ENCODE data around the gene SLC24A3. TPM values are rescaled to one million over a fixed set of nuclear protein-coding genes. Genes with fewer than 3 reads are reported as not detected.

Gene SLC24A3
- total RNA-seq, 1 experiment from 2014 or later = 46.0 TPM

GRCh38 chr20:19555726-19556125, 343.3 kb downstream of the SLC24A3 start:
- Histone ChIP-seq H3K36me3 (ENCODE audit: insufficient read depth, low read length, poor library complexity, severe bottlenecking) (no peaks in the 10 kb centered on the region), H3K4me1 (ENCODE audit: insufficient read depth, low read length, poor library complexity, severe bottlenecking) (peaks cover 55% of the 10 kb centered on the region), H3K4me3 (ENCODE audit: low read depth, low read length, poor library complexity, severe bottlenecking) (no peak overlapping the region), H3K27me3 (replicated peaks; ENCODE audit: insufficient read depth, low read depth, low read length, poor library complexity) (no peaks in the 10 kb centered on the region), H3K27ac (ENCODE audit: low read depth, low read length, poor library complexity, severe bottlenecking) (no peak overlapping the region), H3K9me3 (ENCODE audit: low read depth, low read length, poor library complexity, severe bottlenecking) (no peaks in the 10 kb centered on the region)
- intact Hi-C loops (cut with micrococcal nuclease; ENCODE audit: unreplicated experiment) = no loop called here
- no peak for TF ChIP-seq EZH2 (IDR thresholded peaks at IDR 0.05; ENCODE audit: borderline replicate concordance, low read depth, low read length, poor library complexity, severe bottlenecking)
- TF ChIP-seq, protein P1, sequence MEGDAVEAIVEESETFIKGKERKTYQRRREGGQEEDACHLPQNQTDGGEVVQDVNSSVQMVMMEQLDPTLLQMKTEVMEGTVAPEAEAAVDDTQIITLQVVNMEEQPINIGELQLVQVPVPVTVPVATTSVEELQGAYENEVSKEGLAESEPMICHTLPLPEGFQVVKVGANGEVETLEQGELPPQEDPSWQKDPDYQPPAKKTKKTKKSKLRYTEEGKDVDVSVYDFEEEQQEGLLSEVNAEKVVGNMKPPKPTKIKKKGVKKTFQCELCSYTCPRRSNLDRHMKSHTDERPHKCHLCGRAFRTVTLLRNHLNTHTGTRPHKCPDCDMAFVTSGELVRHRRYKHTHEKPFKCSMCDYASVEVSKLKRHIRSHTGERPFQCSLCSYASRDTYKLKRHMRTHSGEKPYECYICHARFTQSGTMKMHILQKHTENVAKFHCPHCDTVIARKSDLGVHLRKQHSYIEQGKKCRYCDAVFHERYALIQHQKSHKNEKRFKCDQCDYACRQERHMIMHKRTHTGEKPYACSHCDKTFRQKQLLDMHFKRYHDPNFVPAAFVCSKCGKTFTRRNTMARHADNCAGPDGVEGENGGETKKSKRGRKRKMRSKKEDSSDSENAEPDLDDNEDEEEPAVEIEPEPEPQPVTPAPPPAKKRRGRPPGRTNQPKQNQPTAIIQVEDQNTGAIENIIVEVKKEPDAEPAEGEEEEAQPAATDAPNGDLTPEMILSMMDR (conservative IDR thresholded peaks at IDR 0.05; ENCODE audit: low read depth, low read length) = no peak
- CTCF ChIA-PET = no interaction called here
- DNase-seq (ENCODE audit: low spot score) = no peak
- BruUV-seq (replicated peaks) = no TSS peak
- POLR2A ChIA-PET (ENCODE audit: low non-redundant PET) = interaction anchor here (0.5 kb wide), 1 partner anchor 53 kb away, joined by 5 read pairs; no protein-coding TSS in a partner anchor

DNA sequence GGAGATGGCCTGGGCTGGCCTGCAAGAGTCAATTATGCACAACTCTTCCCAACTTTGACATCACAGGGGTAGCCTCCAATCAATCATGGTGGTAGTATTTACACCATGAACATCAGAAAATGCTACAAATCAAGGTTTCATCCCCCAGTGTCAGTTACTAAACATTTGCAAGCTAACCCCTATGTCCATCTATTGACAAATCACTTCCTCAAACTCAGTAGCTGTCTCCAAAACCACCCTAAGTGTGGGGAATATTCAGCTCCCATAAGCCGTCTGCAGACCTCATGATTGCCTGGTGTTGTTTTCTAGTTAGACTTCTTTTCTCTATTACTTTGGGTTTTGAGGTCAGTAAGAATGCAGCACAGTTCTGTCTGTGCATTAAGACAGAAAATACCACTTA, 344.8 kb downstream of the SLC24A3 start:
- ChIA-PET CTCF (no interaction called here), POLR2A (ENCODE audit: low non-redundant PET) (no interaction called here)
- BruUV-seq (replicated peaks) = no TSS peak
- Histone ChIP-seq H3K27me3 (replicated peaks; ENCODE audit: insufficient read depth, low read depth, low read length, poor library complexity) (no peaks in the 10 kb centered on the region), H3K9me3 (ENCODE audit: low read depth, low read length, poor library complexity, severe bottlenecking) (no peaks in the 10 kb centered on the region), H3K4me3 (ENCODE audit: low read depth, low read length, poor library complexity, severe bottlenecking) (no peak overlapping the region), H3K4me1 (ENCODE audit: insufficient read depth, low read length, poor library complexity, severe bottlenecking) (peaks cover 56% of the 10 kb centered on the region), H3K36me3 (ENCODE audit: insufficient read depth, low read length, poor library complexity, severe bottlenecking) (no peaks in the 10 kb centered on the region), H3K27ac (ENCODE audit: low read depth, low read length, poor library complexity, severe bottlenecking) (no peak overlapping the region)
- intact Hi-C loops (cut with micrococcal nuclease; ENCODE audit: unreplicated experiment) = no loop called here
- no peak for TF ChIP-seq EZH2 (IDR thresholded peaks at IDR 0.05; ENCODE audit: borderline replicate concordance, low read depth, low read length, poor library complexity, severe bottlenecking)
- TF ChIP-seq, protein P1 (conservative IDR thresholded peaks at IDR 0.05; ENCODE audit: low read depth, low read length) = no peak
- no peak for DNase-seq (ENCODE audit: low spot score)

DNA sequence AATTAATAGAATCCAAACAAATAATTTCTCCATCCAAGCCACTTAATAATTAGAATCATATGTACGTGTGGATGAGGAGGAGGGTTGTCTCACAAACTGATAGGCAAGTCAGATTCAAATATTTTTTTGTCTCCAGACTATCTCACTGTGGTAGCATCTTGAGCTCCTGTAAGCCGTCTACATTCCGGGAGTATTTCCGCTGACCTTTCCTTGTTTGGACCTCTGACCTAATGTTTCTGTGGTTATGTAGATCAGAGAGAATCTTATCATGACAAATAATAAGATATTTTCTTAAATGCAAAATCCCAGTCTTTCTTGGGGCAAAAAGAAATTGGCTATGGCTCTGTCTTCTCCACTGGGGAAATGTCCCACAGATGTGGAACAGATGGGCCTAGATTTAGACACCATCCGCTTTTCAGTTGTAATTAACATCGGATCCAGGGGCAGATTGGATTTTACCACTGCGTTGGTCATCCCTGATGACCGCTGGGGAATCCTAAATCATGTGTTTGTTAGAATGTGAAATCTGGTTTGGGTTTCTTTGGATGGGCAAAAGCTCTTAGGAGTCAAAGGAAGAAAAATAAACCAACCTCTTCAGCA, 348.5 kb downstream of the SLC24A3 start:
- TF ChIP-seq, protein P1 (conservative IDR thresholded peaks at IDR 0.05; ENCODE audit: low read depth, low read length) = no peak
- no peak for TF ChIP-seq EZH2 (IDR thresholded peaks at IDR 0.05; ENCODE audit: borderline replicate concordance, low read depth, low read length, poor library complexity, severe bottlenecking)

More for the DNA sequence above, 348.5 kb downstream of the SLC24A3 start:
- no peaks in the 10 kb centered on the region for H3K27me3 ChIP-seq (replicated peaks; ENCODE audit: insufficient read depth, low read depth, low read length, poor library complexity)
- intact Hi-C loops (cut with micrococcal nuclease; ENCODE audit: unreplicated experiment) = no loop called here
- CTCF ChIA-PET = no interaction called here
- POLR2A ChIA-PET (ENCODE audit: low non-redundant PET) = no interaction called here
- peaks cover 3% of the 10 kb centered on the region for H3K36me3 ChIP-seq (ENCODE audit: insufficient read depth, low read length, poor library complexity, severe bottlenecking)
- H3K4me3 ChIP-seq (ENCODE audit: low read depth, low read length, poor library complexity, severe bottlenecking) = no peak overlapping the region
- no peak for DNase-seq (ENCODE audit: low spot score)
- peaks cover 39% of the 10 kb centered on the region for H3K4me1 ChIP-seq (ENCODE audit: insufficient read depth, low read length, poor library complexity, severe bottlenecking)
- no peak overlapping the region for H3K27ac ChIP-seq (ENCODE audit: low read depth, low read length, poor library complexity, severe bottlenecking)
- no TSS peak for BruUV-seq (replicated peaks)
- H3K9me3 ChIP-seq (ENCODE audit: low read depth, low read length, poor library complexity, severe bottlenecking) = no peaks in the 10 kb centered on the region
